PC-9 (cell line): ENCODE results near the gene MRPL58. TPM values are rescaled to one million over a fixed set of nuclear protein-coding genes. Genes with fewer than 3 reads are reported as not detected.

Experiments used
- BruUV-seq: library from RNA; stranded (reverse); fragments of 400-500 nt; replicated peaks from 2 replicates; lab custom pipeline; 2021; lab: Mats Ljungman, UMichigan
- CTCF ChIA-PET: fragments of 300-600 bp; sonication (Branson Sonifier 250); formaldehyde crosslinking; loops from one replicate; lab custom pipeline; 2022; ENCODE audit warnings: antibody characterized with exemption; lab: Charles Lee
- POLR2A ChIA-PET: fragments of 300-600 bp; sonication (Branson Sonifier 250); formaldehyde crosslinking; loops from one replicate; lab custom pipeline; 2022; ENCODE audit warnings: antibody characterized with exemption; ENCODE audit not compliant: unreplicated experiment; lab: Charles Lee
- DNase-seq, 2 experiments: peaks; one replicate each; pipeline versions ENCODE4 v3.0.0 to v3.0.0-alpha.2; 2015 to 2022; ENCODE audit warnings: mixed read lengths in 1 of 2
- H2AFZ ChIP-seq: fragments of 200-600 bp; sonication (generic); 2 replicates; pipeline ENCODE4 v1.8.1; 2017; ENCODE audit warnings: antibody characterized with exemption
- H3F3A ChIP-seq: fragments of 200-600 bp; sonication (generic); 2 replicates; pipeline ENCODE4 v1.8.1; 2017; ENCODE audit warnings: antibody characterized with exemption, mild to moderate bottlenecking, low read depth; ENCODE audit not compliant: insufficient read depth
- H3K27ac ChIP-seq: fragments of 200-600 bp; sonication (generic); 2 replicates; pipeline ENCODE4 v1.6.1; 2016; ENCODE audit warnings: mixed run types
- H3K27me3 ChIP-seq: fragments of 200-600 bp; sonication (generic); 2 replicates; pipeline ENCODE4 v1.6.1; 2016; ENCODE audit warnings: low read depth, mixed run types; ENCODE audit not compliant: insufficient read depth
- H3K36me3 ChIP-seq: fragments of 200-600 bp; sonication (generic); 2 replicates; pipeline ENCODE4 v1.6.1; 2016; ENCODE audit warnings: low read depth, mixed run types
- H3K4me1 ChIP-seq: fragments of 200-600 bp; sonication (generic); replicated peaks from 2 replicates; pipeline ENCODE4 v1.6.1; 2016; ENCODE audit warnings: mixed run types; ENCODE audit not compliant: insufficient read depth
- H3K4me2 ChIP-seq: fragments of 200-600 bp; sonication (generic); 2 replicates; pipeline ENCODE4 v1.6.1; 2017; ENCODE audit warnings: mixed run types
- H3K4me3 ChIP-seq: fragments of 200-600 bp; sonication (generic); 2 replicates; pipeline ENCODE4 v1.6.1; 2016; ENCODE audit warnings: mixed run types
- H3K79me2 ChIP-seq: fragments of 200-600 bp; sonication (generic); 2 replicates; pipeline ENCODE4 v1.6.1; 2017; ENCODE audit warnings: low read depth, mixed run types
- H3K9me2 ChIP-seq: fragments of 200-600 bp; sonication (generic); 2 replicates; pipeline ENCODE4 v1.8.1; 2017; ENCODE audit warnings: mild to moderate bottlenecking; ENCODE audit not compliant: insufficient read depth
- H3K9me3 ChIP-seq: fragments of 200-600 bp; sonication (generic); 2 replicates; pipeline ENCODE4 v1.8.1; 2016; ENCODE audit warnings: low read depth; ENCODE audit not compliant: insufficient read depth
- H4K20me1 ChIP-seq: fragments of 200-600 bp; sonication (generic); 2 replicates; pipeline ENCODE4 v1.8.1; 2017; ENCODE audit not compliant: insufficient read depth
- EZH2 ChIP-seq: fragments of 200-600 bp; sonication (generic); IDR thresholded peaks from 2 replicates; pipeline ENCODE4 v1.8.0; 2017; ENCODE audit warnings: antibody characterized with exemption, low read depth
- intact Hi-C: fragments of 100-400 bp; cut with micrococcal nuclease; formaldehyde crosslinking; loops from one replicate; pipeline ENCODE4 v1.10.0; 2022; ENCODE audit not compliant: unreplicated experiment
- total RNA-seq: library from RNA; stranded (reverse); gene quantifications from 2 replicates; pipeline ENCODE4 v1.2.3, GENCODE V29; 2021
- TF ChIP-seq, protein P1 (sequence below): fragments of 200-600 bp; sonication (generic); conservative IDR thresholded peaks from 2 replicates; pipeline ENCODE4 v1.6.1; 2017; ENCODE audit warnings: mixed run types, antibody characterized with exemption, mild to moderate bottlenecking, moderate library complexity

Gene MRPL58
- total RNA-seq, 1 experiment from 2014 or later, result 48.4 TPM

DNA sequence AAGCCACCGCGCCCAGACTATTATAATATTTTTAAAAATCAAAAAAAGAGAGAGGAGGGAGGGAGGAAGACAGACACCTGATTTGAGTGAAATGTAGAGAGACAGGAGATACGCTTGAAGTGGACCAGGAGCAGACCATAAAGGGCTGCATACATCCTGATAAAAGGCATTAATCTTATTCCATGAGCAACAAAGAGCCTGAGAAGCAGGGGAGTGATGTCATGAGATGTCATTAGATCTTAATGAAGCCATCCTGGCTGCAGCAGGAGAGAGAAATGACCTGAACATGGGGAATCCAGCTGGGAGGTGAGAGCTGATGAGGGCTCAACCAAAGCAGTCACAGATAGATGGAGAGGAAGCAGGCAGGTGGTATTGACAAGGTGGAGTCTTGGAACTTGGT is 34.7 kb upstream of the MRPL58 start:
- BruUV-seq, result no TSS peak

GRCh38 chr17:74978240-74978639 is 34.2 kb upstream of the MRPL58 start:
- DNase-seq, result no peak
- Histone ChIP-seq H3K4me1 (peaks cover 8% of the 10 kb centered on the region), H3K4me2 (no peak overlapping the region), H3K9me2 (no peaks in the 10 kb centered on the region), H2AFZ (no peak overlapping the region), H3K4me3 (no peak overlapping the region), H3K9me3 (no peaks in the 10 kb centered on the region), H3K36me3 (no peaks in the 10 kb centered on the region), H3K27ac (no peak overlapping the region), H4K20me1 (no peaks in the 10 kb centered on the region), H3K79me2 (no peaks in the 10 kb centered on the region), H3F3A (peaks cover 14% of the 10 kb centered on the region; the same call in 1 of the 2 replicates), H3K27me3 (0 out of 2 replicates have a peak, but pooled peaks cover under 1% of the 10 kb centered on the region)
- BruUV-seq, result no TSS peak
- no peak for TF ChIP-seq EZH2
- TF ChIP-seq, protein P1, sequence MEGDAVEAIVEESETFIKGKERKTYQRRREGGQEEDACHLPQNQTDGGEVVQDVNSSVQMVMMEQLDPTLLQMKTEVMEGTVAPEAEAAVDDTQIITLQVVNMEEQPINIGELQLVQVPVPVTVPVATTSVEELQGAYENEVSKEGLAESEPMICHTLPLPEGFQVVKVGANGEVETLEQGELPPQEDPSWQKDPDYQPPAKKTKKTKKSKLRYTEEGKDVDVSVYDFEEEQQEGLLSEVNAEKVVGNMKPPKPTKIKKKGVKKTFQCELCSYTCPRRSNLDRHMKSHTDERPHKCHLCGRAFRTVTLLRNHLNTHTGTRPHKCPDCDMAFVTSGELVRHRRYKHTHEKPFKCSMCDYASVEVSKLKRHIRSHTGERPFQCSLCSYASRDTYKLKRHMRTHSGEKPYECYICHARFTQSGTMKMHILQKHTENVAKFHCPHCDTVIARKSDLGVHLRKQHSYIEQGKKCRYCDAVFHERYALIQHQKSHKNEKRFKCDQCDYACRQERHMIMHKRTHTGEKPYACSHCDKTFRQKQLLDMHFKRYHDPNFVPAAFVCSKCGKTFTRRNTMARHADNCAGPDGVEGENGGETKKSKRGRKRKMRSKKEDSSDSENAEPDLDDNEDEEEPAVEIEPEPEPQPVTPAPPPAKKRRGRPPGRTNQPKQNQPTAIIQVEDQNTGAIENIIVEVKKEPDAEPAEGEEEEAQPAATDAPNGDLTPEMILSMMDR, result no peak
- intact Hi-C loops, result no loop called here
- ChIA-PET CTCF (no interaction called here), POLR2A (no interaction called here)

More for the DNA sequence above, 34.7 kb upstream of the MRPL58 start:
- intact Hi-C loops, result no loop called here
- no peaks in the 10 kb centered on the region for H3K9me2 ChIP-seq
- H3K4me3 ChIP-seq, result no peak overlapping the region
- H3K27ac ChIP-seq, result no peak overlapping the region
- H3K9me3 ChIP-seq, result no peaks in the 10 kb centered on the region
- ChIA-PET CTCF (no interaction called here), POLR2A (no interaction called here)
- no peaks in the 10 kb centered on the region for H4K20me1 ChIP-seq
- H3K4me1 ChIP-seq, result peaks cover 8% of the 10 kb centered on the region
- 0 out of 2 replicates have a peak, but pooled peaks cover 3% of the 10 kb centered on the region for H3K27me3 ChIP-seq
- no peaks in the 10 kb centered on the region for H3K36me3 ChIP-seq
- no peaks in the 10 kb centered on the region for H3K79me2 ChIP-seq
- H3K4me2 ChIP-seq, result no peak overlapping the region
- peaks cover 14% of the 10 kb centered on the region; the same call in 1 of the 2 replicates for H3F3A ChIP-seq
- no peak overlapping the region for H2AFZ ChIP-seq
- no peak for DNase-seq
- TF ChIP-seq, protein P1, result no peak
- no peak for TF ChIP-seq EZH2

- Histone ChIP-seq H3K9me2 (no peaks in the 10 kb centered on the region), H3K9me3 (no peaks in the 10 kb centered on the region), H3F3A (peaks cover 9% of the 10 kb centered on the region; the same call in 1 of the 2 replicates), H3K27me3 (no peaks in the 10 kb centered on the region), H3K4me2 (no peak overlapping the region), H3K4me3 (no peak overlapping the region), H4K20me1 (no peaks in the 10 kb centered on the region), H3K4me1 (peaks cover 8% of the 10 kb centered on the region), H2AFZ (no peak overlapping the region), H3K36me3 (no peaks in the 10 kb centered on the region), H3K27ac (no peak overlapping the region), H3K79me2 (no peaks in the 10 kb centered on the region)
- intact Hi-C loops, result no loop called here
- no peak for DNase-seq
- ChIA-PET CTCF (no interaction called here), POLR2A (no interaction called here)
- no TSS peak for BruUV-seq
- TF ChIP-seq, protein P1, result no peak
- TF ChIP-seq EZH2, result no peak
Observed at GRCh38 chr17:74979408-74980146, 32.9 kb upstream of the MRPL58 start.
